Measurements from ENCODE around the gene SLC7A6. TPM values are rescaled to one million over a fixed set of nuclear protein-coding genes. Genes with fewer than 3 reads are reported as not detected.

Gene SLC7A6
- total RNA-seq: 16.9 TPM
- 14.0 TPM for polyA plus RNA-seq

- no peaks in the 10 kb centered on the region for H3K4me1 ChIP-seq (ENCODE audit: insufficient read depth)
- no peak for DNase-seq (ENCODE audit: extremely low spot score)
- WGBS: under 1% methylated on average over 123 of the region's 123 CpGs
- H3K4me3 ChIP-seq (ENCODE audit: low read depth, low read length): peak within 1 kb of the TSS; percentile 80
- no peaks in the 10 kb centered on the region for H3K36me3 ChIP-seq (ENCODE audit: insufficient read depth)
- H3K27ac ChIP-seq (ENCODE audit: low read depth): peak within 1 kb of the TSS; percentile 90
Measured at GRCh38 chr16:68264128-68265077, at the start of gene SLC7A6. TSS of gene SLC7A6 (plus strand) at chr16:68264526. CDS start at chr16:68274727, 10,201 bp downstream.

GRCh38 chr16:68214726-68215125 is 49.6 kb upstream of the SLC7A6 start:
- WGBS: 80% methylated on average over 3 of the region's 3 CpGs
- no peak for DNase-seq (ENCODE audit: extremely low spot score)
- no peaks in the 10 kb centered on the region for H3K36me3 ChIP-seq (ENCODE audit: insufficient read depth)
- no peak overlapping the region for H3K4me3 ChIP-seq (ENCODE audit: low read depth, low read length)
- no peak overlapping the region for H3K27ac ChIP-seq (ENCODE audit: low read depth)
- no peaks in the 10 kb centered on the region for H3K4me1 ChIP-seq (ENCODE audit: insufficient read depth)

GRCh38 chr16:68215302-68215701 is 49.0 kb upstream of the SLC7A6 start:
- Histone ChIP-seq H3K36me3 (ENCODE audit: insufficient read depth) (no peaks in the 10 kb centered on the region), H3K4me3 (ENCODE audit: low read depth, low read length) (no peak overlapping the region), H3K4me1 (ENCODE audit: insufficient read depth) (no peaks in the 10 kb centered on the region), H3K27ac (ENCODE audit: low read depth) (no peak overlapping the region)
- DNase-seq (ENCODE audit: extremely low spot score): no peak
- 98% methylated on average over 1 of the region's 1 CpG for WGBS

- DNase-seq (ENCODE audit: extremely low spot score): no peak
- Histone ChIP-seq H3K4me3 (ENCODE audit: low read depth, low read length) (no peak overlapping the region), H3K4me1 (ENCODE audit: insufficient read depth) (no peaks in the 10 kb centered on the region), H3K27ac (ENCODE audit: low read depth) (no peak overlapping the region), H3K36me3 (ENCODE audit: insufficient read depth) (no peaks in the 10 kb centered on the region)
- WGBS: 95% methylated on average over 3 of the region's 3 CpGs
Measured at GRCh38 chr16:68216240-68216639, 48.1 kb upstream of the SLC7A6 start.

- Histone ChIP-seq H3K36me3 (ENCODE audit: insufficient read depth) (no peaks in the 10 kb centered on the region), H3K4me3 (ENCODE audit: low read depth, low read length) (no peak overlapping the region), H3K4me1 (ENCODE audit: insufficient read depth) (no peaks in the 10 kb centered on the region), H3K27ac (ENCODE audit: low read depth) (no peak overlapping the region)
- no peak for DNase-seq (ENCODE audit: extremely low spot score)
- 90% methylated on average over 4 of the region's 4 CpGs for WGBS
Measured at GRCh38 chr16:68217506-68217905, 46.8 kb upstream of the SLC7A6 start.

GRCh38 chr16:68219725-68220351 is 44.5 kb upstream of the SLC7A6 start:
- 91% methylated on average over 6 of the region's 6 CpGs for WGBS
- no peak for DNase-seq (ENCODE audit: extremely low spot score)
- no peak overlapping the region for H3K27ac ChIP-seq (ENCODE audit: low read depth)

DNA sequence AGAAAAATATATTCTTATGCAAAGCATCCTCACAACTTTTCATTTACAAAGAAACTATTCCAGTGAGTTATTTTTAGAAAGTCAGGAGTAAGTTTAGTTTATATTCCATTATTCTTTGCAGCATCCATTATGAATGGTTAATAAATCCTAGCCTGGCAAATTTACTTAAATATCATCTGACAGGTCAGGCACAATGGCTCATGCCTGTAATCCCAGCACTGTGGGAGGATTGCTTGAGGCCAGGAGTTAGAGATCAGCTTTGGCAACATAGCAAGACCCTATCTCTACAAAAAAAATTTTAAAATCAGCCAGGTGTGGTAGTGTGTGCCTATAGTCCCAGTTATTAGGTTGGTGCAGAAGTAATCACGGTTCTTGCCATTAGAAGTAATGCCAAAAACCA is 41.3 kb upstream of the SLC7A6 start:
- WGBS: 84% methylated on average over 1 of the region's 1 CpG
- H3K36me3 ChIP-seq (ENCODE audit: insufficient read depth): peaks cover 4% of the 10 kb centered on the region
- no peak overlapping the region for H3K27ac ChIP-seq (ENCODE audit: low read depth)
- no peaks in the 10 kb centered on the region for H3K4me1 ChIP-seq (ENCODE audit: insufficient read depth)
- H3K4me3 ChIP-seq (ENCODE audit: low read depth, low read length): no peak overlapping the region
- no peak for DNase-seq (ENCODE audit: extremely low spot score)

More at GRCh38 chr16:68219725-68220351, 44.5 kb upstream of the SLC7A6 start:
- Histone ChIP-seq H3K4me3 (ENCODE audit: low read depth, low read length) (no peak overlapping the region), H3K36me3 (ENCODE audit: insufficient read depth) (no peaks in the 10 kb centered on the region), H3K4me1 (ENCODE audit: insufficient read depth) (no peaks in the 10 kb centered on the region)

- H3K36me3 ChIP-seq (ENCODE audit: insufficient read depth): peaks cover 4% of the 10 kb centered on the region
- H3K4me3 ChIP-seq (ENCODE audit: low read depth, low read length): no peak overlapping the region
- WGBS: 91% methylated on average over 4 of the region's 4 CpGs
- H3K4me1 ChIP-seq (ENCODE audit: insufficient read depth): no peaks in the 10 kb centered on the region
- H3K27ac ChIP-seq (ENCODE audit: low read depth): no peak overlapping the region
- DNase-seq (ENCODE audit: extremely low spot score): no peak
Measured at GRCh38 chr16:68226116-68226515, 38.2 kb upstream of the SLC7A6 start.

DNA sequence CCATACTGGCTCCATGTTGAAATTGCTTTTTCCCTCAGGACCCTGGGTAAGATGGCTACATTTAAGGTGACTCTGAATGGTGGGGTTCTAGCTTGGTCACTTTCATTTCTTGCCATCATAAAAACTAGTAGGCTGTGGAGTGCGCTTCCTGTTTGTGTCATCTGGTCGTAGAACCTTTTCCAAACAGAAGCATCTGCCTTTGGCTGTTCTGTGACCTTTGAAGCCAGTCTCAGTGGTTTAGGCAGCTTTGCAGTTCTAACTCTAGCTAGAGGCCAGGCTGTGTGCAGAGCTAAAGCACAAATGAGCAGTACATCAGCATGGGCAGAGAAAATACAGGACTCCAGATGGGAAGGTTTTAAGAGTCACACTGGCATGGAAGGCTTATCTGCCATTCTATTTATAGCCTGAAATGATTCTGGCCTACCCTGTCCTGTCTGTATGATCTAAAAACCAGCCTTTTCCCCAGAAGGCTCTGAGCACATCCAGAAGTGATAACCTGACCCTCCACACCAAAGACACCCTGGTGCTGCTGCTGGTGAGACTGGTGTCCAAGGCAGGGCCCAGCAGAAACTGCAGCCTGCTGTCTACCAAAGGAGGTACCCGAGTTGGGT is 37.0 kb upstream of the SLC7A6 start:
- Histone ChIP-seq H3K36me3 (ENCODE audit: insufficient read depth) (peaks cover 4% of the 10 kb centered on the region), H3K4me1 (ENCODE audit: insufficient read depth) (no peaks in the 10 kb centered on the region), H3K4me3 (ENCODE audit: low read depth, low read length) (no peak overlapping the region), H3K27ac (ENCODE audit: low read depth) (no peak overlapping the region)
- WGBS: 61% methylated on average over 3 of the region's 3 CpGs
- DNase-seq (ENCODE audit: extremely low spot score): no peak

DNA sequence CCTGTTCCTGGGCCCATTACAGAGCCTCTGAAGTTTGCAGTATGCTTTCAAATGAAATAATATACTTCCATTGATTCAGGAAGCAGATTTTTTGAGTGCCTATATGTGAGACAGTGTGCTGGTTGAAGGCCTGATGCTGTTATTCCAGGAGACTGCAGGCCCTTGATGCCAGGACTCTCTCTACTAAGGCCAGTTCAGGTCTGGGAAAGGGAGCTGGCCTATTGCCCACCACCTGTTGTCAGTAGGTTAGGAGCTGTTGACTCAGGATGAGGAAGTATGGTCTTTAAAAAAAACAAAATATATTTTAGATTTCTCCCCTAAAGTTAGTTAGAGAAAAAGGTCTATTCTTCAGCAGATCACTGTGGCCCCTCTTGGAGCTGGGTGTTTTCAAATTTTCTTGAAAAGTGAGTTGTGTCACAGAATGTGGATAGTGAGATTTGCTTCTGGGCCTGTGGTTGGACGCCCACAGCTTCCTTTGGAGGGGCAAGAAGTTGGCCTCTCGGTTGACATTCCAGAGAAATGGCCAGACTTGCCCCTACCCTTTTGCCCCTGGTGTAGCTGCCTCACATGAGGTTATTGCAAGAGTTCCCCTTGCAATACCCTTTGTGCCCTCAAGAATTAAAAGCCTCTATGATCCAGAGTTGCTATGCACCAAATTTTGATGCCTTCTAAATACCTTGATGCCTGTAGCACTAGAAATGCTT is 36.3 kb upstream of the SLC7A6 start:
- Histone ChIP-seq H3K4me1 (ENCODE audit: insufficient read depth) (no peaks in the 10 kb centered on the region), H3K36me3 (ENCODE audit: insufficient read depth) (peaks cover 4% of the 10 kb centered on the region), H3K27ac (ENCODE audit: low read depth) (no peak overlapping the region), H3K4me3 (ENCODE audit: low read depth, low read length) (no peak overlapping the region)
- 86% methylated on average over 2 of the region's 2 CpGs for WGBS
- no peak for DNase-seq (ENCODE audit: extremely low spot score)

- WGBS: 73% methylated on average over 3 of the region's 3 CpGs
- H3K4me1 ChIP-seq (ENCODE audit: insufficient read depth): no peaks in the 10 kb centered on the region
- no peak overlapping the region for H3K27ac ChIP-seq (ENCODE audit: low read depth)
- no peak overlapping the region for H3K4me3 ChIP-seq (ENCODE audit: low read depth, low read length)
- no peak for DNase-seq (ENCODE audit: extremely low spot score)
- H3K36me3 ChIP-seq (ENCODE audit: insufficient read depth): peaks cover 4% of the 10 kb centered on the region
Measured at GRCh38 chr16:68228652-68229051, 35.7 kb upstream of the SLC7A6 start.

DNA sequence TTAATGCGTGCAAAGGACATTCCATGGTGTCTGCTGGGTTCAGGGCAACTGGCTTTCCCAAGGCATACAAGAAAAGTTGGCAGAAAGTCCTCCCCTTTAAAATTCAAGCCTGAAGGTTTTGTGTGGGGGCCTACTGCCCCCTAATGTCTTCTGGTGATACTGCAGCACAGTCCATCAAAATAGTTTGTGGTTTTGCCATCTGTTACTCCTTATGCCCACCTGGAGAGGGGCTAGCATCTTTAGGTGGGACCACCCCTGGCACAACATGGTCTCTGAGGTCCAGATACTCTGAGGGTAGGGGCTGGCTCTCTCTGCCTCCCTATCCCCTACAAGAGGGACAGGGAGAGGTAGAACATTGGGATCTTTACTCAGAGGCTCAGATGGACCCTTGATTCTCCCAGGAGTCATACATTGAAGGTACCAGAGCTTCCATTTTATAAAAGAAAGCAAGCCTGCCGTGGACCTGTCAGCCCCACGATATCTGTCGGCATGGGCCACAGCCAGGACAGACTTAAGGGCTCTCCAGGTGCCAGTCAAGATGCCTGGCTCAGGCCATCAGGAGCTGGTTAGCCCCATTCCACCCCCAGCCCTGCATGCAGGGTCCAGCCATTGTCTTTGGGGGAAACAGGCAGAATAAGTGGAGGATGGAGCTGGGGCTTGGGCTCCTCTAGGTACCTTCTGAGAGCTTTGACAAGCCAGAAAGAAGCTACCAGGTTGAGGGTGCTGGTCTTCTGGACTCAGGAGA is 34.7 kb upstream of the SLC7A6 start:
- H3K27ac ChIP-seq (ENCODE audit: low read depth): no peak overlapping the region
- peaks cover 4% of the 10 kb centered on the region for H3K36me3 ChIP-seq (ENCODE audit: insufficient read depth)

DNA sequence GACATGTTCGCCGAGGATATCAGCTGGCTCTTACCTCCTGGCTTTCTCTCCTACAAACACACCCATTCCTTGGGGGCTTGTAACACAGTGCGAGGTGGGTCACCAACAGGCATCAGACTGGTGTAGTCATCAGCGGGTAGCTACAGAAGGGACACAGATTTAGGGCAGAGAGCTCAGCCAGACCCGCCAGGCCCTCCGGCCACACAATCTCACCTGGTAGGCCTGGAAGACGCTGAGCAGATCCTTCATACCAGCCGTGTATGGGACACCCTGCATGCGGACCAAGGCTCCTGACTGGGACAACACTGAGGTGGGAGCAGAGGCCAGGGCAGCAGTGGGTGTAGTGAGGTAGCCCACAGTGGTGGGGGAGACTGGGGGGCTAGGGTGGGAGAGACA is 34.2 kb upstream of the SLC7A6 start:
- Histone ChIP-seq H3K4me1 (ENCODE audit: insufficient read depth) (no peaks in the 10 kb centered on the region), H3K36me3 (ENCODE audit: insufficient read depth) (peaks cover 4% of the 10 kb centered on the region), H3K27ac (ENCODE audit: low read depth) (no peak overlapping the region), H3K4me3 (ENCODE audit: low read depth, low read length) (no peak overlapping the region)
- 96% methylated on average over 9 of the region's 9 CpGs for WGBS
- no peak for DNase-seq (ENCODE audit: extremely low spot score)

More for the DNA sequence above, 34.7 kb upstream of the SLC7A6 start:
- DNase-seq (ENCODE audit: extremely low spot score): no peak
- 66% methylated on average over 4 of the region's 4 CpGs for WGBS
- H3K4me1 ChIP-seq (ENCODE audit: insufficient read depth): no peaks in the 10 kb centered on the region
- H3K4me3 ChIP-seq (ENCODE audit: low read depth, low read length): no peak overlapping the region

All from urinary bladder (tissue), 4 donors.